CD14-positive monocyte (primary cell): ENCODE data around the gene PTPRN2. TPM values are rescaled to one million over a fixed set of nuclear protein-coding genes. Genes with fewer than 3 reads are reported as not detected.

Experiments
- DNase-seq, 3 donors: peaks; one replicate each; pipeline ENCODE4 v3.0.0-alpha.2; 2011 to 2022
- H2AFZ ChIP-seq: 2 replicates; pipeline ENCODE4 v1.6.0; 2012; ENCODE audit warnings: mild to moderate bottlenecking, low read depth, low read length, inconsistent platforms; ENCODE audit not compliant: insufficient read depth, poor library complexity, severe bottlenecking
- H3K27ac ChIP-seq, 2 donors: 1 replicate in 1 of 2; 2 replicates in 1 of 2; pipeline ENCODE4 v1.5.1; 2012 to 2013; ENCODE audit warnings: low read length in 2 of 2, control low read depth in 1 of 2, inconsistent platforms in 1 of 2, low read depth in 1 of 2, mild to moderate bottlenecking in 1 of 2
- H3K27me3 ChIP-seq, 2 donors: one replicate each; pipeline versions ENCODE4 v1.6.0 to v1.6.1; 2011 to 2013; ENCODE audit warnings: low read length in 2 of 2; ENCODE audit not compliant: control insufficient read depth in 2 of 2, insufficient read depth in 2 of 2
- H3K36me3 ChIP-seq, 2 donors: replicated peaks in 1 of 2; 1 replicate in 1 of 2; 2 replicates in 1 of 2; pipeline versions ENCODE4 v1.5.1 to v1.6.1; 2012 to 2013; ENCODE audit warnings: low read length in 2 of 2, control low read depth in 1 of 2, inconsistent platforms in 1 of 2, mild to moderate bottlenecking in 1 of 2; ENCODE audit not compliant: insufficient read depth in 2 of 2, control insufficient read depth in 1 of 2
- H3K4me1 ChIP-seq, 2 donors: 1 replicate in 1 of 2; 2 replicates in 1 of 2; pipeline versions ENCODE4 v1.5.1 to v1.6.1; 2012 to 2013; ENCODE audit warnings: low read length in 2 of 2, control low read depth in 1 of 2, inconsistent platforms in 1 of 2, mild to moderate bottlenecking in 1 of 2, moderate library complexity in 1 of 2; ENCODE audit not compliant: insufficient read depth in 2 of 2, control insufficient read depth in 1 of 2
- H3K4me2 ChIP-seq: replicated peaks from 2 replicates; pipeline ENCODE3; 2012; ENCODE audit warnings: low read length, moderate library complexity, mild to moderate bottlenecking; ENCODE audit not compliant: poor library complexity, severe bottlenecking; ENCODE audit errors: extremely low read depth
- H3K4me3 ChIP-seq, 3 experiments: fragments of 200-600 bp in 1 of 3; sonication (generic) in 1 of 3; replicated peaks in 1 of 3; 1 replicate in 2 of 3; 2 replicates in 1 of 3; pipeline ENCODE4 v1.5.1; 2011 to 2013; ENCODE audit warnings: low read length in 3 of 3, mild to moderate bottlenecking in 3 of 3, control low read depth in 2 of 3, low read depth in 2 of 3, inconsistent platforms in 1 of 3, moderate library complexity in 1 of 3
- H3K79me2 ChIP-seq: 2 replicates; pipeline ENCODE4 v1.6.0; 2012; ENCODE audit warnings: mild to moderate bottlenecking, control low read depth, inconsistent platforms, low read length, moderate library complexity; ENCODE audit not compliant: insufficient read depth
- H3K9ac ChIP-seq: 2 replicates; pipeline ENCODE4 v1.6.0; 2017; ENCODE audit warnings: low read length, mild to moderate bottlenecking; ENCODE audit not compliant: insufficient read depth, poor library complexity, severe bottlenecking
- H3K9me3 ChIP-seq, 2 donors: replicated peaks in 1 of 2; 1 replicate in 1 of 2; 2 replicates in 1 of 2; pipeline versions ENCODE4 v1.5.1 to v1.6.1; 2012 to 2013; ENCODE audit warnings: low read length in 2 of 2, control low read depth in 1 of 2; ENCODE audit not compliant: control insufficient read depth in 1 of 2, insufficient read depth in 1 of 2
- H4K20me1 ChIP-seq: 2 replicates; pipeline ENCODE4 v1.6.0; 2012; ENCODE audit warnings: mild to moderate bottlenecking, low read length, control low read depth, moderate library complexity; ENCODE audit not compliant: insufficient read depth
- H3K27ac Mint-ChIP-seq, 7 donors: one replicate each; pipeline ENCODE4 v1.8.0; 2020; ENCODE audit warnings: mild to moderate bottlenecking in 7 of 7, mixed read lengths in 7 of 7, moderate library complexity in 6 of 7, inconsistent platforms in 2 of 7
- H3K27me3 Mint-ChIP-seq, 3 donors: one replicate each; pipeline ENCODE4 v1.8.0; 2021 to 2022; ENCODE audit warnings: low read depth in 3 of 3, mild to moderate bottlenecking in 3 of 3, mixed read lengths in 3 of 3, moderate library complexity in 3 of 3, inconsistent platforms in 1 of 3
- H3K36me3 Mint-ChIP-seq, 2 donors: one replicate each; pipeline ENCODE4 v1.8.0; 2020; ENCODE audit warnings: mixed read lengths in 2 of 2, inconsistent platforms in 1 of 2, mild to moderate bottlenecking in 1 of 2
- H3K4me1 Mint-ChIP-seq: one replicate; pipeline ENCODE4 v1.8.0; 2020; ENCODE audit warnings: mild to moderate bottlenecking, mixed read lengths
- H3K4me3 Mint-ChIP-seq, 2 donors: one replicate each; pipeline ENCODE4 v1.8.0; 2020; ENCODE audit warnings: mild to moderate bottlenecking in 2 of 2, mixed read lengths in 2 of 2, moderate library complexity in 1 of 2
- H3K9me3 Mint-ChIP-seq, 7 donors: one replicate each; pipeline ENCODE4 v1.8.0; 2020 to 2022; ENCODE audit warnings: mixed read lengths in 7 of 7, mild to moderate bottlenecking in 6 of 7, moderate library complexity in 6 of 7, inconsistent platforms in 2 of 7
- WGBS: methylation state at CpG from one replicate; pipeline ENCODE4 v1.1.5; 2013; ENCODE audit warnings: missing lambda C conversion rate; ENCODE audit not compliant: insufficient coverage; 5-methylcytosine and 5-hydroxymethylcytosine counted together
- intact Hi-C, 2 donors: fragments of 100-400 bp; cut with micrococcal nuclease; formaldehyde crosslinking; loops; one replicate each; pipeline versions ENCODE4 v1.15.0 to v1.15.1; 2023
- polyA plus RNA-seq, 3 donors: library from polyadenylated mRNA; depleted of rRNA in 1 of 3; unstranded in 2 of 3; stranded (reverse) in 1 of 3; fragments of 300-500 nt in 2 of 3; fragments of >200 nt in 1 of 3; fragmentation: Illumina TruSeq in 2 of 3; gene quantifications; 1 replicate in 2 of 3; 2 replicates in 1 of 3; pipeline ENCODE4 v1.2.3, GENCODE V29; 2012 to 2021
- TF ChIP-seq, protein P1 (sequence below): fragments of 200-600 bp; IDR thresholded peaks from one replicate; pipeline ENCODE4 v1.8.0; 2022; ENCODE audit warnings: antibody characterized with exemption, mild to moderate bottlenecking

The PTPRN2 gene
- polyA plus RNA-seq, 3 donors: 0.25 to 1.4 (median 0.97) TPM

DNA sequence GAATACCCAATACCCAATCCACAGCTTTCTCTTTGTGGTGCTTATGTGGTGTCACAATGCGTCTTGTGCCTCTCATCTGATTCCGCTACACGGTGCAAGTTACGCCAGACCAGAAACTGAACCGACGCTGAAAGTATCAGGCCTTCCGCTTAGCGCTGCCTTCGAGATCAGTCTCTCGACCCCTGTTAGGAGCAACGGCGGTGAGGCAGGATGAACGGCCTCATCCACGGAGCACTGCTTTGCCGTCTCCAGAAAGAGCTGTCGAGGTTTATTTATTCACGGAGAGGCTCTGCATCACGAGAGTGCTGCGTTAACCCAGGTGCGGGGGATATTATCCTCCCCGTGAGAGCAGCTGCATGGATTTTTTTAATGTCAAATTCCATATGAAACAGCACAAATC lies 786.5 kb downstream of the PTPRN2 start:
- no peak overlapping the region for H3K27ac Mint-ChIP-seq
- H3K9me3 Mint-ChIP-seq: peaks cover 0 to 3% (median 0%) of the 10 kb centered on the region in 7 donors
- H3K27ac ChIP-seq: no peak overlapping the region
- no peaks in the 10 kb centered on the region for H3K4me1 Mint-ChIP-seq
- no peaks in the 10 kb centered on the region for H3K4me1 ChIP-seq
- H2AFZ ChIP-seq: no peak overlapping the region
- intact Hi-C loops: no loop called here
- no peak overlapping the region for H3K4me3 Mint-ChIP-seq
- WGBS: 94% methylated on average over 17 of the region's 21 CpGs
- H4K20me1 ChIP-seq: no peaks in the 10 kb centered on the region
- no peaks in the 10 kb centered on the region for H3K79me2 ChIP-seq
- peaks cover 4 to 18% (median 9%) of the 10 kb centered on the region in 3 donors for H3K27me3 Mint-ChIP-seq
- no peak overlapping the region for H3K4me2 ChIP-seq
- no peaks in the 10 kb centered on the region for H3K36me3 Mint-ChIP-seq
- no peak overlapping the region for H3K4me3 ChIP-seq
- H3K9ac ChIP-seq: no peak overlapping the region
- no peaks in the 10 kb centered on the region for H3K36me3 ChIP-seq
- DNase-seq: no peak
- H3K27me3 ChIP-seq: no peaks in the 10 kb centered on the region
- TF ChIP-seq, protein P1, sequence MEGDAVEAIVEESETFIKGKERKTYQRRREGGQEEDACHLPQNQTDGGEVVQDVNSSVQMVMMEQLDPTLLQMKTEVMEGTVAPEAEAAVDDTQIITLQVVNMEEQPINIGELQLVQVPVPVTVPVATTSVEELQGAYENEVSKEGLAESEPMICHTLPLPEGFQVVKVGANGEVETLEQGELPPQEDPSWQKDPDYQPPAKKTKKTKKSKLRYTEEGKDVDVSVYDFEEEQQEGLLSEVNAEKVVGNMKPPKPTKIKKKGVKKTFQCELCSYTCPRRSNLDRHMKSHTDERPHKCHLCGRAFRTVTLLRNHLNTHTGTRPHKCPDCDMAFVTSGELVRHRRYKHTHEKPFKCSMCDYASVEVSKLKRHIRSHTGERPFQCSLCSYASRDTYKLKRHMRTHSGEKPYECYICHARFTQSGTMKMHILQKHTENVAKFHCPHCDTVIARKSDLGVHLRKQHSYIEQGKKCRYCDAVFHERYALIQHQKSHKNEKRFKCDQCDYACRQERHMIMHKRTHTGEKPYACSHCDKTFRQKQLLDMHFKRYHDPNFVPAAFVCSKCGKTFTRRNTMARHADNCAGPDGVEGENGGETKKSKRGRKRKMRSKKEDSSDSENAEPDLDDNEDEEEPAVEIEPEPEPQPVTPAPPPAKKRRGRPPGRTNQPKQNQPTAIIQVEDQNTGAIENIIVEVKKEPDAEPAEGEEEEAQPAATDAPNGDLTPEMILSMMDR: no peak
- no peaks in the 10 kb centered on the region for H3K9me3 ChIP-seq

DNA sequence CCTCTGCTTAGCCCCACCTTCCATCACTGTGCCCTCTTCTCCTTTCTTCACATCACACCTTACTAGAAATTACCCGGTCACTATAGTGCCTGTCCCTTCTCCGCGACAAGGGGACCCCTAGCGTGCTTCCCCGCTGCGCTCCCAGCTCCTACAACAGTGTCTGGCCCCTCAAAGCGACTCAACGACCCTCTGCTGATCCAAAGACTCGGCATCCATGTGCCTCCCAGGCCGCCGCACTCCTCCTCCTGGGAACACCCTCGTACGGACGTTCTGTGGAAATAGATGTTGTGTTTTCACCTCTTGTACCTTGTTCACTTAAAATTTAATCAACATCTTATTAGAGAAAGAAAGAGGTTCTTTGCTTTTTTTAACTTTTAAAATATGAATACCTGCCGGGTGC lies 787.3 kb downstream of the PTPRN2 start:
- no peak overlapping the region for H3K4me3 ChIP-seq
- no peaks in the 10 kb centered on the region for H3K79me2 ChIP-seq
- DNase-seq: no peak
- no peak overlapping the region for H3K27ac Mint-ChIP-seq
- H3K36me3 ChIP-seq: no peaks in the 10 kb centered on the region
- no peaks in the 10 kb centered on the region for H4K20me1 ChIP-seq
- H3K4me3 Mint-ChIP-seq: no peak overlapping the region
- no peaks in the 10 kb centered on the region for H3K4me1 ChIP-seq
- WGBS: 84% methylated on average over 9 of the region's 15 CpGs
- TF ChIP-seq, protein P1: no peak
- H3K9me3 ChIP-seq: no peaks in the 10 kb centered on the region
- peaks cover 0 to 3% (median 0%) of the 10 kb centered on the region in 7 donors for H3K9me3 Mint-ChIP-seq
- H3K9ac ChIP-seq: no peak overlapping the region
- H3K27ac ChIP-seq: no peak overlapping the region
- H3K27me3 Mint-ChIP-seq: peaks cover 4 to 18% (median 9%) of the 10 kb centered on the region in 3 donors
- H2AFZ ChIP-seq: no peak overlapping the region
- H3K27me3 ChIP-seq: no peaks in the 10 kb centered on the region
- intact Hi-C loops: no loop called here
- no peaks in the 10 kb centered on the region for H3K36me3 Mint-ChIP-seq
- no peaks in the 10 kb centered on the region for H3K4me1 Mint-ChIP-seq
- no peak overlapping the region for H3K4me2 ChIP-seq
